ENCODE results near the gene GNB1. TPM values are rescaled to one million over a fixed set of nuclear protein-coding genes. Genes with fewer than 3 reads are reported as not detected.

The GNB1 gene
- total and polyA plus RNA-seq, 9 of the 15 experiments (the other 6 are each of a cell fraction or from before 2014, with no cell fraction given): 34.3 to 388 (median 114) TPM

GRCh38 chr1:1763657-1764621 lies 126.9 kb downstream of the GNB1 start:
- TF ChIP-seq PBX2 (CRISPR knock-in tag; IDR thresholded peaks at IDR 0.05; ENCODE audit: low read depth): no peak
- TF ChIP-seq PBX2 (tag; conservative IDR thresholded peaks at IDR 0.05; ENCODE audit: low read depth): 0 out of 2 replicates have a peak, but pooled peaks have one; percentile 16
- TF ChIP-seq POLR2G (IDR thresholded peaks at IDR 0.05; ENCODE audit: low read depth, low read length): 0 out of 2 replicates have a peak, but pooled peaks have one; percentile 37
- peak; percentile 46; the same call in 1 of the 2 replicates for TF ChIP-seq NR2C1 (IDR thresholded peaks at IDR 0.05)
- TF ChIP-seq NR2C1 (tag; IDR thresholded peaks at IDR 0.05): peak; percentile 20; the same call in 1 of the 2 replicates
- TF ChIP-seq TSC22D4 (tag; IDR thresholded peaks at IDR 0.05): no peak
- TF ChIP-seq POLR2A (conservative IDR thresholded peaks at IDR 0.05): 0 out of 2 replicates have a peak, but pooled peaks have one; percentile 16
- no peak for TF ChIP-seq MED1 (CRISPR knock-in tag; IDR thresholded peaks at IDR 0.05; ENCODE audit: borderline replicate concordance)
- TF ChIP-seq PKNOX1 (IDR thresholded peaks at IDR 0.05): peak; percentile 89
- TF ChIP-seq MEIS2 (IDR thresholded peaks at IDR 0.05; ENCODE audit: partially characterized antibody): peak; percentile 7
- 88% methylated on average over 31 of the region's 32 CpGs for WGBS (ENCODE audit: insufficient coverage, low coverage, missing lambda C conversion rate)
- FAIRE-seq: no peak

More at GRCh38 chr1:1763657-1764621, 126.9 kb downstream of the GNB1 start:
- H3K27me3 ChIP-seq (ENCODE audit: control insufficient read depth in 2 of 2, insufficient read depth in 2 of 2, low read length in 2 of 2): no peaks in the 10 kb centered on the region
- peaks cover 8% of the 10 kb centered on the region for H3K9me1 ChIP-seq (ENCODE audit: control insufficient read depth, insufficient read depth, low read length)
- no TSS peak for BruUV-seq (replicated peaks)
- in situ Hi-C loops (cut with MboI): no loop called here
- no peak for DNase-seq (ENCODE audit: extremely low read depth in 1 of 4, low spot score in 3 of 4)
- peaks cover 5% of the 10 kb centered on the region; the same call in 1 of the 2 replicates for H4K20me1 ChIP-seq (replicated peaks; ENCODE audit: control insufficient read depth, insufficient read depth, low read length)
- H3K79me2 ChIP-seq (ENCODE audit: control insufficient read depth, insufficient read depth, low read length): peaks cover 80% of the 10 kb centered on the region
- no peak overlapping the region for H3K27ac ChIP-seq (ENCODE audit: extremely low read depth, low read depth, low read length)
- POLR2A ChIA-PET: no interaction called here
- no peak for ATAC-seq
- intact Hi-C loops (cut with micrococcal nuclease): no loop called here
- peak overlapping the region in 1 of 2 experiments; percentile 70; a peak in 1 of 4 replicates for H3K9ac ChIP-seq (ENCODE audit: insufficient read depth in 1 of 2, low read depth in 2 of 2, low read length in 2 of 2)
- CTCF ChIA-PET (ENCODE audit: low intra/inter-chr PET ratio): no interaction called here
- H3K9me3 ChIP-seq (replicated peaks; ENCODE audit: control insufficient read depth, insufficient read depth, low read depth, low read length): peaks cover 6% of the 10 kb centered on the region
- no peak overlapping the region for H2AFZ ChIP-seq (ENCODE audit: low read depth, low read length)
- no peak overlapping the region for H3K4me2 ChIP-seq (ENCODE audit: insufficient read depth, low read length)
- peaks cover 96% of the 10 kb centered on the region for H3K36me3 ChIP-seq (ENCODE audit: control insufficient read depth, insufficient read depth, low read length)
- peaks cover 6 to 36% of the 10 kb centered on the region in 2 experiments for H3K4me1 ChIP-seq (replicated peaks in 1 of 2; ENCODE audit: control insufficient read depth in 2 of 2, insufficient read depth in 2 of 2, low read length in 2 of 2)
- H3K4me3 ChIP-seq: no peak overlapping the region
